ENCODE data around the gene IRF2BP2.

IRF2BP2 gene

DNA sequence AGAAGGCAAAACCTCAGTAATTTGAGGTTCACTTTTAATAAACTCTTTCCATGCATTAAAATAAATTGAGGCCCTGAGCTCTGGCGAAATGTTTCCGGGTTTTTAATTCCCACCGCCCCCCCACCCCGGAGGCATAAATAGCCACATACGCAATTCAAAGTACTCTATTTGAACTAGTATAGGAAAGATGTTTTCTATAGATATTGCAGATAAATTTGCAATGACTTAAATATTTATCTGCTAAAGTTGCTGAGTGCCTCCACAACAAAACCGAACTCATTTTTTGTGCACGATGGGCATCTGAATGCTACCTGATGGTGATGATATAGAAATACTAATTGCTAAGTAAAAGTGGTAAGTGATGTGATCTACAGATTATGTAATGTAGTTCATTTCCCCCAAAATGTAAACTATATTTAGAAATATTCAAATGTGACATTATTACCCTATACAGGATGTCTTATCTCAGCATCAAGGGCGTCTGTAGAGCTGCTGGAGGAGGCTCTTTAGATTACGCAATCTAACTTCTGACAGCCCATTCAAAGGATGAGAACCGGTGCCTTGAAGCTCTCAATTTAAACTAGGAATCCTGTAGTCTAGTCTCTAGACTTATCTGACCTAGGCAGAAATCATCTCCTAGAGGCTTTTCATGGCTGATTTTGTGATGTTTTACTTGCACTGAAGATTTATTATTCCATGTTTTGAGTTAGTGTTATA lies 8.5 kb downstream of the IRF2BP2 start (continued):
- no peak for TF ChIP-seq ZBTB11 (tag by site-specific recombination; conservative IDR thresholded peaks at IDR 0.05; ENCODE audit: low read depth)
- peak; percentile 61; the same call in 1 of the 2 replicates for TF ChIP-seq ZNF394 (tag by site-specific recombination; IDR thresholded peaks at IDR 0.05; ENCODE audit: borderline replicate concordance)
- TF ChIP-seq HIC1 (tag by site-specific recombination; IDR thresholded peaks at IDR 0.05), result peak; percentile 45; the same call in 1 of the 2 replicates
- TF ChIP-seq, protein P1, sequence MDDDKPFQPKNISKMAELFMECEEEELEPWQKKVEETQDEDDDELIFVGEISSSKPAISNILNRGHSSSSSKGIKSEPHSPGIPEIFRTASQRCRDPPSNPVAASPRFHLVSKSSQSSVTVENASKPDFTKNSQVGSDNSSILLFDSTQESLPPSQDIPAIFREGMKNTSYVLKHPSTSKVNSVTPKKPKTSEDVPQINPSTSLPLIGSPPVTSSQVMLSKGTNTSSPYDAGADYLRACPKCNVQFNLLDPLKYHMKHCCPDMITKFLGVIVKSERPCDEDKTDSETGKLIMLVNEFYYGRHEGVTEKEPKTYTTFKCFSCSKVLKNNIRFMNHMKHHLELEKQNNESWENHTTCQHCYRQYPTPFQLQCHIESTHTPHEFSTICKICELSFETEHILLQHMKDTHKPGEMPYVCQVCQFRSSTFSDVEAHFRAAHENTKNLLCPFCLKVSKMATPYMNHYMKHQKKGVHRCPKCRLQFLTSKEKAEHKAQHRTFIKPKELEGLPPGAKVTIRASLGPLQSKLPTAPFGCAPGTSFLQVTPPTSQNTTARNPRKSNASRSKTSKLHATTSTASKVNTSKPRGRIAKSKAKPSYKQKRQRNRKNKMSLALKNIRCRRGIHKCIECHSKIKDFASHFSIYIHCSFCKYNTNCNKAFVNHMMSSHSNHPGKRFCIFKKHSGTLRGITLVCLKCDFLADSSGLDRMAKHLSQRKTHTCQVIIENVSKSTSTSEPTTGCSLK (tag by site-specific recombination; IDR thresholded peaks at IDR 0.05), result no peak
- TF ChIP-seq ZNF404 (tag by site-specific recombination; IDR thresholded peaks at IDR 0.05), result no peak
- peak; percentile 53; the same call in 1 of the 2 replicates for TF ChIP-seq ZNF366 (tag by site-specific recombination; conservative IDR thresholded peaks at IDR 0.05)
- no peak for TF ChIP-seq ZNF426 (tag by site-specific recombination; IDR thresholded peaks at IDR 0.05)
- no peak for TF ChIP-seq ZNF175 (tag by site-specific recombination; IDR thresholded peaks at IDR 0.05)
- TF ChIP-seq, protein P2, sequence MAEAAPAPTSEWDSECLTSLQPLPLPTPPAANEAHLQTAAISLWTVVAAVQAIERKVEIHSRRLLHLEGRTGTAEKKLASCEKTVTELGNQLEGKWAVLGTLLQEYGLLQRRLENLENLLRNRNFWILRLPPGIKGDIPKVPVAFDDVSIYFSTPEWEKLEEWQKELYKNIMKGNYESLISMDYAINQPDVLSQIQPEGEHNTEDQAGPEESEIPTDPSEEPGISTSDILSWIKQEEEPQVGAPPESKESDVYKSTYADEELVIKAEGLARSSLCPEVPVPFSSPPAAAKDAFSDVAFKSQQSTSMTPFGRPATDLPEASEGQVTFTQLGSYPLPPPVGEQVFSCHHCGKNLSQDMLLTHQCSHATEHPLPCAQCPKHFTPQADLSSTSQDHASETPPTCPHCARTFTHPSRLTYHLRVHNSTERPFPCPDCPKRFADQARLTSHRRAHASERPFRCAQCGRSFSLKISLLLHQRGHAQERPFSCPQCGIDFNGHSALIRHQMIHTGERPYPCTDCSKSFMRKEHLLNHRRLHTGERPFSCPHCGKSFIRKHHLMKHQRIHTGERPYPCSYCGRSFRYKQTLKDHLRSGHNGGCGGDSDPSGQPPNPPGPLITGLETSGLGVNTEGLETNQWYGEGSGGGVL (tag by site-specific recombination; IDR thresholded peaks at IDR 0.05), result no peak
- no peak for TF ChIP-seq ZBTB48 (tag by site-specific recombination; IDR thresholded peaks at IDR 0.05)
- peak; percentile 45; the same call in 1 of the 2 replicates for TF ChIP-seq ZNF660 (tag by site-specific recombination; IDR thresholded peaks at IDR 0.05)
- TF ChIP-seq ZNF16 (tag by site-specific recombination; IDR thresholded peaks at IDR 0.05; ENCODE audit: low read depth), result no peak
- TF ChIP-seq, protein P3, sequence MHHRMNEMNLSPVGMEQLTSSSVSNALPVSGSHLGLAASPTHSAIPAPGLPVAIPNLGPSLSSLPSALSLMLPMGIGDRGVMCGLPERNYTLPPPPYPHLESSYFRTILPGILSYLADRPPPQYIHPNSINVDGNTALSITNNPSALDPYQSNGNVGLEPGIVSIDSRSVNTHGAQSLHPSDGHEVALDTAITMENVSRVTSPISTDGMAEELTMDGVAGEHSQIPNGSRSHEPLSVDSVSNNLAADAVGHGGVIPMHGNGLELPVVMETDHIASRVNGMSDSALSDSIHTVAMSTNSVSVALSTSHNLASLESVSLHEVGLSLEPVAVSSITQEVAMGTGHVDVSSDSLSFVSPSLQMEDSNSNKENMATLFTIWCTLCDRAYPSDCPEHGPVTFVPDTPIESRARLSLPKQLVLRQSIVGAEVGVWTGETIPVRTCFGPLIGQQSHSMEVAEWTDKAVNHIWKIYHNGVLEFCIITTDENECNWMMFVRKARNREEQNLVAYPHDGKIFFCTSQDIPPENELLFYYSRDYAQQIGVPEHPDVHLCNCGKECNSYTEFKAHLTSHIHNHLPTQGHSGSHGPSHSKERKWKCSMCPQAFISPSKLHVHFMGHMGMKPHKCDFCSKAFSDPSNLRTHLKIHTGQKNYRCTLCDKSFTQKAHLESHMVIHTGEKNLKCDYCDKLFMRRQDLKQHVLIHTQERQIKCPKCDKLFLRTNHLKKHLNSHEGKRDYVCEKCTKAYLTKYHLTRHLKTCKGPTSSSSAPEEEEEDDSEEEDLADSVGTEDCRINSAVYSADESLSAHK (tag by site-specific recombination; IDR thresholded peaks at IDR 0.05), result 0 out of 2 replicates have a peak, but pooled peaks have one; percentile 25
- TF ChIP-seq ZIC2 (tag by site-specific recombination; IDR thresholded peaks at IDR 0.05), result no peak
- TF ChIP-seq, protein P4, sequence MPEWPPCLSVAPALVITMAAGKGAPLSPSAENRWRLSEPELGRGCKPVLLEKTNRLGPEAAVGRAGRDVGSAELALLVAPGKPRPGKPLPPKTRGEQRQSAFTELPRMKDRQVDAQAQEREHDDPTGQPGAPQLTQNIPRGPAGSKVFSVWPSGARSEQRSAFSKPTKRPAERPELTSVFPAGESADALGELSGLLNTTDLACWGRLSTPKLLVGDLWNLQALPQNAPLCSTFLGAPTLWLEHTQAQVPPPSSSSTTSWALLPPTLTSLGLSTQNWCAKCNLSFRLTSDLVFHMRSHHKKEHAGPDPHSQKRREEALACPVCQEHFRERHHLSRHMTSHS (tag by site-specific recombination; IDR thresholded peaks at IDR 0.05), result no peak
- TF ChIP-seq, protein P5, sequence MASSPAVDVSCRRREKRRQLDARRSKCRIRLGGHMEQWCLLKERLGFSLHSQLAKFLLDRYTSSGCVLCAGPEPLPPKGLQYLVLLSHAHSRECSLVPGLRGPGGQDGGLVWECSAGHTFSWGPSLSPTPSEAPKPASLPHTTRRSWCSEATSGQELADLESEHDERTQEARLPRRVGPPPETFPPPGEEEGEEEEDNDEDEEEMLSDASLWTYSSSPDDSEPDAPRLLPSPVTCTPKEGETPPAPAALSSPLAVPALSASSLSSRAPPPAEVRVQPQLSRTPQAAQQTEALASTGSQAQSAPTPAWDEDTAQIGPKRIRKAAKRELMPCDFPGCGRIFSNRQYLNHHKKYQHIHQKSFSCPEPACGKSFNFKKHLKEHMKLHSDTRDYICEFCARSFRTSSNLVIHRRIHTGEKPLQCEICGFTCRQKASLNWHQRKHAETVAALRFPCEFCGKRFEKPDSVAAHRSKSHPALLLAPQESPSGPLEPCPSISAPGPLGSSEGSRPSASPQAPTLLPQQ (tag by site-specific recombination; IDR thresholded peaks at IDR 0.05), result no peak
- TF ChIP-seq, protein P6, sequence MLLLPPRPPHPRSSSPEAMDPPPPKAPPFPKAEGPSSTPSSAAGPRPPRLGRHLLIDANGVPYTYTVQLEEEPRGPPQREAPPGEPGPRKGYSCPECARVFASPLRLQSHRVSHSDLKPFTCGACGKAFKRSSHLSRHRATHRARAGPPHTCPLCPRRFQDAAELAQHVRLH (tag by site-specific recombination; IDR thresholded peaks at IDR 0.05), result no peak

All from HEK293 (cell line).